H9 (cell line): ENCODE results near the gene KIF21B. TPM values are rescaled to one million over a fixed set of nuclear protein-coding genes. Genes with fewer than 3 reads are reported as not detected.

Experiments used
- DNase-seq: peaks from one replicate; pipeline ENCODE4 v3.0.0-alpha.2; 2017
- H2AFZ ChIP-seq: one replicate; pipeline ENCODE4 v1.6.1; 2013; ENCODE audit warnings: mild to moderate bottlenecking, low read length, control low read depth, moderate library complexity
- H2AK5ac ChIP-seq: 2 replicates; pipeline ENCODE4 v1.6.1; 2013; ENCODE audit warnings: low read length, control low read depth, mixed read lengths; ENCODE audit not compliant: insufficient read length
- H2BK120ac ChIP-seq: one replicate; pipeline ENCODE4 v1.6.1; 2013; ENCODE audit warnings: low read depth, mild to moderate bottlenecking, low read length, control low read depth, inconsistent platforms; ENCODE audit not compliant: poor library complexity, severe bottlenecking
- H2BK12ac ChIP-seq: 2 replicates; pipeline ENCODE4 v1.6.1; 2013; ENCODE audit warnings: low read length, control low read depth, mixed read lengths, low read depth; ENCODE audit not compliant: insufficient read length
- H2BK15ac ChIP-seq: 2 replicates; pipeline ENCODE4 v1.6.1; 2013; ENCODE audit warnings: low read depth, low read length, control low read depth
- H2BK20ac ChIP-seq: one replicate; pipeline ENCODE4 v1.6.1; 2013; ENCODE audit warnings: low read depth, mild to moderate bottlenecking, low read length, control low read depth, inconsistent platforms; ENCODE audit not compliant: poor library complexity, severe bottlenecking
- H2BK5ac ChIP-seq: 2 replicates; pipeline ENCODE4 v1.6.1; 2013; ENCODE audit warnings: low read length, control low read depth, mixed read lengths; ENCODE audit not compliant: insufficient read length
- H3K14ac ChIP-seq: 2 replicates; pipeline ENCODE4 v1.6.1; 2013; ENCODE audit warnings: low read length, control low read depth; ENCODE audit not compliant: insufficient read depth
- H3K18ac ChIP-seq: 2 replicates; pipeline ENCODE4 v1.6.1; 2013; ENCODE audit warnings: low read depth, mild to moderate bottlenecking, mixed read lengths, low read length, control low read depth; ENCODE audit not compliant: insufficient read length
- H3K23ac ChIP-seq: 2 replicates; pipeline ENCODE4 v1.6.1; 2013; ENCODE audit warnings: low read length, control low read depth, mixed read lengths, low read depth; ENCODE audit not compliant: insufficient read length
- H3K23me2 ChIP-seq: 2 replicates; pipeline ENCODE4 v1.6.1; 2013; ENCODE audit warnings: low read depth, mild to moderate bottlenecking, mixed read lengths, low read length, control low read depth; ENCODE audit not compliant: insufficient read length, poor library complexity, severe bottlenecking
- H3K27ac ChIP-seq: 2 replicates; pipeline ENCODE4 v1.5.1; 2013; ENCODE audit warnings: low read length, control low read depth, mixed read lengths, low read depth; ENCODE audit not compliant: insufficient read length
- H3K27me3 ChIP-seq: 2 replicates; pipeline ENCODE4 v1.6.1; 2013; ENCODE audit warnings: low read length, control low read depth, inconsistent platforms; ENCODE audit not compliant: insufficient read depth
- H3K4ac ChIP-seq: 2 replicates; pipeline ENCODE4 v1.6.1; 2013; ENCODE audit warnings: low read depth, mild to moderate bottlenecking, control low read depth, inconsistent platforms, low read length, moderate library complexity
- H3K4me1 ChIP-seq: 2 replicates; pipeline ENCODE4 v1.6.1; 2013; ENCODE audit warnings: low read length, control low read depth, inconsistent platforms; ENCODE audit not compliant: insufficient read depth
- H3K4me2 ChIP-seq: 2 replicates; pipeline ENCODE4 v1.6.1; 2013; ENCODE audit warnings: low read length, control low read depth, mixed read lengths; ENCODE audit not compliant: insufficient read length, insufficient read depth
- H3K56ac ChIP-seq: 2 replicates; pipeline ENCODE4 v1.6.1; 2013; ENCODE audit warnings: low read depth, mild to moderate bottlenecking, mixed read lengths, low read length, control low read depth; ENCODE audit not compliant: insufficient read length
- H3K79me1 ChIP-seq: 2 replicates; pipeline ENCODE4 v1.6.1; 2013; ENCODE audit warnings: low read depth, mild to moderate bottlenecking, moderate library complexity, low read length, control low read depth, inconsistent platforms; ENCODE audit not compliant: insufficient read depth, poor library complexity, severe bottlenecking
- H3K79me2 ChIP-seq: 2 replicates; pipeline ENCODE4 v1.6.1; 2013; ENCODE audit warnings: low read length, control low read depth, inconsistent platforms; ENCODE audit not compliant: insufficient read depth
- H3K9ac ChIP-seq: 2 replicates; pipeline ENCODE4 v1.6.1; 2013; ENCODE audit warnings: low read length, control low read depth, mixed read lengths; ENCODE audit not compliant: insufficient read length; ENCODE audit errors: extremely low read depth
- H3K9me3 ChIP-seq: one replicate; pipeline ENCODE4 v1.6.1; 2013; ENCODE audit warnings: low read depth, low read length, inconsistent platforms; ENCODE audit not compliant: control insufficient read depth
- H3T11ph ChIP-seq: one replicate; pipeline ENCODE4 v1.6.1; 2013; ENCODE audit warnings: mild to moderate bottlenecking, low read length, control low read depth, inconsistent platforms
- H4K20me1 ChIP-seq: one replicate; pipeline ENCODE4 v1.6.1; 2013; ENCODE audit not compliant: control insufficient read depth, insufficient read length, insufficient read depth
- H4K5ac ChIP-seq: 2 replicates; pipeline ENCODE4 v1.6.1; 2013; ENCODE audit warnings: low read depth, mild to moderate bottlenecking, mixed read lengths, low read length, control low read depth; ENCODE audit not compliant: insufficient read length
- H4K8ac ChIP-seq: replicated peaks from 2 replicates; pipeline ENCODE4 v1.6.1; 2013; ENCODE audit warnings: low read length, control low read depth, mixed read lengths, low read depth; ENCODE audit not compliant: insufficient read length
- H4K91ac ChIP-seq: 2 replicates; pipeline ENCODE4 v1.6.1; 2013; ENCODE audit warnings: low read depth, mild to moderate bottlenecking, moderate library complexity, mixed read lengths, low read length, control low read depth; ENCODE audit not compliant: insufficient read length
- H3K27ac Mint-ChIP-seq, 3 experiments: 2 replicates in 2 of 3; 3 replicates in 1 of 3; pipeline ENCODE4 v1.8.0; 2020 to 2021; ENCODE audit warnings: mixed read lengths in 3 of 3, mild to moderate bottlenecking in 1 of 3, moderate library complexity in 1 of 3
- H3K27me3 Mint-ChIP-seq: 2 replicates; pipeline ENCODE4 v1.8.0; 2021; ENCODE audit warnings: low read depth, mild to moderate bottlenecking, moderate library complexity, mixed read lengths
- H3K36me3 Mint-ChIP-seq, 3 experiments: 2 replicates in 2 of 3; 3 replicates in 1 of 3; pipeline ENCODE4 v1.8.0; 2020 to 2021; ENCODE audit warnings: low read depth in 3 of 3, mixed read lengths in 3 of 3; ENCODE audit not compliant: insufficient read depth in 1 of 3
- H3K4me1 Mint-ChIP-seq, 2 experiments: 2 replicates each; pipeline ENCODE4 v1.8.0; 2020; ENCODE audit warnings: mixed read lengths in 2 of 2
- H3K4me3 Mint-ChIP-seq, 2 experiments: 2 replicates in 1 of 2; 3 replicates in 1 of 2; pipeline ENCODE4 v1.8.0; 2020 to 2021; ENCODE audit warnings: mild to moderate bottlenecking in 2 of 2, mixed read lengths in 2 of 2, moderate library complexity in 1 of 2
- H3K9me3 Mint-ChIP-seq, 2 experiments: 2 replicates in 1 of 2; 3 replicates in 1 of 2; pipeline ENCODE4 v1.8.0; 2020; ENCODE audit warnings: mild to moderate bottlenecking in 2 of 2, mixed read lengths in 2 of 2, moderate library complexity in 1 of 2
- WGBS: extraction: QIAGEN DNeasy Blood & Tissue Kit; methylation state at CpG from one replicate; pipeline ENCODE4 v1.1.7; 2013; ENCODE audit warnings: missing lambda C conversion rate, low lambda C conversion rate, mixed read lengths; ENCODE audit not compliant: insufficient read length; ENCODE audit errors: extremely low coverage; 5-methylcytosine and 5-hydroxymethylcytosine counted together
- total RNA-seq: library from RNA; stranded (reverse); gene quantifications from 2 replicates; pipeline ENCODE4 v1.2.1, GENCODE V29; 2021
- TF ChIP-seq, protein P1 (sequence below): fragments of 200-600 bp; sonication (generic); conservative IDR thresholded peaks from 3 replicates; pipeline ENCODE4 v1.8.0; 2021; ENCODE audit warnings: antibody characterized with exemption, mild to moderate bottlenecking

KIF21B gene
- total RNA-seq, 1 experiment from 2014 or later = 7.5 TPM

DNA sequence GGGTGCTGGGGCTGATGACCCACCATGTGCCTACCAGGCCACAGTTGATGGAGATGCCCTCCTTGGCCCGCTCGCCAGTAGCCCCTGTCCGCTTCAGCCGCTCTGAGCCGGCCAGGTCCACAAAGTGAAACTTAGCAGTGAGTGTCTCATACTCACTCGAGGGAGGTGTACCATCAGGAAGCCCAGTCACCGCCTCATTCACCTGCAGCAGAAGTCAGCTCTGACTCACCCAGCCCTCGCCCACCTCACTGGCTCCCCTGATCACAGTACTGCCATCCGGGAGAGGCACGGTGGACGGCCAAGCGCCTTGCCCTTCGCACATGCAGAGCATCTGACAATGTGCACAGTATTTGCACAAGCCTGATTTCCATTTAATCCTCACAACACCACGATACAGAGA is 18.8 kb downstream of the KIF21B start:
- H2AFZ ChIP-seq = no peak overlapping the region

More for the DNA sequence above, 18.8 kb downstream of the KIF21B start:
- TF ChIP-seq, protein P1, sequence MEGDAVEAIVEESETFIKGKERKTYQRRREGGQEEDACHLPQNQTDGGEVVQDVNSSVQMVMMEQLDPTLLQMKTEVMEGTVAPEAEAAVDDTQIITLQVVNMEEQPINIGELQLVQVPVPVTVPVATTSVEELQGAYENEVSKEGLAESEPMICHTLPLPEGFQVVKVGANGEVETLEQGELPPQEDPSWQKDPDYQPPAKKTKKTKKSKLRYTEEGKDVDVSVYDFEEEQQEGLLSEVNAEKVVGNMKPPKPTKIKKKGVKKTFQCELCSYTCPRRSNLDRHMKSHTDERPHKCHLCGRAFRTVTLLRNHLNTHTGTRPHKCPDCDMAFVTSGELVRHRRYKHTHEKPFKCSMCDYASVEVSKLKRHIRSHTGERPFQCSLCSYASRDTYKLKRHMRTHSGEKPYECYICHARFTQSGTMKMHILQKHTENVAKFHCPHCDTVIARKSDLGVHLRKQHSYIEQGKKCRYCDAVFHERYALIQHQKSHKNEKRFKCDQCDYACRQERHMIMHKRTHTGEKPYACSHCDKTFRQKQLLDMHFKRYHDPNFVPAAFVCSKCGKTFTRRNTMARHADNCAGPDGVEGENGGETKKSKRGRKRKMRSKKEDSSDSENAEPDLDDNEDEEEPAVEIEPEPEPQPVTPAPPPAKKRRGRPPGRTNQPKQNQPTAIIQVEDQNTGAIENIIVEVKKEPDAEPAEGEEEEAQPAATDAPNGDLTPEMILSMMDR = no peak
- Histone ChIP-seq H3K79me2 (no peaks in the 10 kb centered on the region), H3K79me1 (no peaks in the 10 kb centered on the region), H3K4me2 (no peak overlapping the region), H2BK20ac (no peak overlapping the region), H4K20me1 (no peaks in the 10 kb centered on the region), H3K23ac (no peak overlapping the region), H3K9ac (no peak overlapping the region), H3T11ph (no peak overlapping the region), H3K9me3 (no peaks in the 10 kb centered on the region), H3K18ac (no peak overlapping the region), H2BK120ac (no peak overlapping the region), H3K27me3 (no peaks in the 10 kb centered on the region), H2BK12ac (no peak overlapping the region), H4K5ac (no peak overlapping the region), H3K4me1 (no peaks in the 10 kb centered on the region), H2BK5ac (no peak overlapping the region), H3K27ac (no peak overlapping the region), H2AK5ac (no peak overlapping the region), H3K4ac (no peak overlapping the region), H3K14ac (no peak overlapping the region), H4K8ac (no peak overlapping the region), H3K56ac (no peak overlapping the region), H2BK15ac (no peak overlapping the region), H4K91ac (no peak overlapping the region), H3K23me2 (no peaks in the 10 kb centered on the region)
- H3K27me3 Mint-ChIP-seq = no peaks in the 10 kb centered on the region
- WGBS = no CpG with 5 or more reads among the region's 14 CpGs
- no peaks in the 10 kb centered on the region for H3K9me3 Mint-ChIP-seq
- peaks cover 2 to 11% (median 10%) of the 10 kb centered on the region in 3 experiments; a peak in 5 of 7 replicates for H3K36me3 Mint-ChIP-seq
- no peak overlapping the region for H3K4me3 Mint-ChIP-seq
- peaks cover 1 to 6% of the 10 kb centered on the region in 2 experiments for H3K4me1 Mint-ChIP-seq
- no peak for DNase-seq
- no peak overlapping the region for H3K27ac Mint-ChIP-seq
